HCT116 (cell line): ENCODE data around the gene ZNF284. TPM values are rescaled to one million over a fixed set of nuclear protein-coding genes. Genes with fewer than 3 reads are reported as not detected.

Experiments used
- ATAC-seq: fragments of 200-7000 bp; cut with Tn5 transposase; 2 replicates; pipeline ENCODE4 v1.9.1; 2020; ENCODE audit warnings: mild to moderate bottlenecking, moderate library complexity
- BruUV-seq: library from RNA; stranded (reverse); fragments of 400-500 nt; replicated peaks from 2 replicates; lab custom pipeline; 2021; lab: Mats Ljungman, UMichigan
- CTCF ChIA-PET: fragments of 300-600 bp; sonication (Branson Sonifier 250); formaldehyde crosslinking; loops from one replicate; lab custom pipeline; 2021; ENCODE audit warnings: antibody characterized with exemption; lab: Charles Lee
- POLR2A ChIA-PET: fragments of 300-600, 350-600 bp; sonication (Branson Sonifier 250); formaldehyde crosslinking; loops from one replicate; lab custom pipeline; 2021; ENCODE audit warnings: antibody characterized with exemption; lab: Charles Lee
- RAD21 ChIA-PET, 2 experiments: fragments of 300-600 bp; sonication (Branson Sonifier 250); formaldehyde crosslinking; loops; one replicate each; lab custom pipeline; 2023; ENCODE audit warnings: low total read pairs in 2 of 2; ENCODE audit not compliant: uncharacterized antibody in 2 of 2, unreplicated experiment in 2 of 2, low non-redundant PET in 1 of 2; lab: Charles Lee
- DNase-seq: peaks from one replicate; pipeline ENCODE4 v3.0.0-alpha.2; 2010; ENCODE audit warnings: low read depth, low spot score
- H2AFZ ChIP-seq: fragments of 200-600 bp; shearing (Covaris generic), sonication (generic); 2 replicates; pipeline ENCODE4 v1.6.1; 2017; ENCODE audit warnings: low read depth, mixed run types, mixed read lengths, antibody characterized with exemption, low read length; ENCODE audit not compliant: poor library complexity, severe bottlenecking
- H3K27ac ChIP-seq: 2 replicates; pipeline ENCODE4 v1.5.1; 2012; ENCODE audit warnings: low read depth, low read length
- H3K27me3 ChIP-seq: fragments of 200-600 bp; sonication (generic); 2 replicates; pipeline ENCODE4 v1.6.1; 2016; ENCODE audit warnings: mixed run types, low read length, mixed read lengths; ENCODE audit not compliant: insufficient read depth
- H3K36me3 ChIP-seq, 2 experiments: fragments of 200-500 bp in 1 of 2; fragments of 200-600 bp in 1 of 2; sonication (Bioruptor generic) in 1 of 2; sonication (generic) in 1 of 2; 2 replicates each; pipeline versions ENCODE4 v1.5.1 to v1.6.1; 2014 to 2016; ENCODE audit warnings: low read length in 2 of 2, inconsistent platforms in 1 of 2, mixed read lengths in 1 of 2, mixed run types in 1 of 2; ENCODE audit not compliant: insufficient read depth in 2 of 2, control insufficient read depth in 1 of 2
- H3K4me1 ChIP-seq, 2 experiments: fragments of 200-600 bp in 1 of 2; sonication (generic) in 1 of 2; 2 replicates each; pipeline versions ENCODE4 v1.5.1 to v1.6.1; 2012 to 2017; ENCODE audit warnings: low read length in 2 of 2, inconsistent platforms in 1 of 2, mild to moderate bottlenecking in 1 of 2, mixed read lengths in 1 of 2, mixed run types in 1 of 2, moderate library complexity in 1 of 2; ENCODE audit not compliant: insufficient read depth in 2 of 2, control insufficient read depth in 1 of 2
- H3K4me2 ChIP-seq: fragments of 200-600 bp; sonication (generic); 2 replicates; pipeline ENCODE4 v1.6.1; 2017; ENCODE audit warnings: mixed run types, low read length, mixed read lengths
- H3K4me3 ChIP-seq, 2 experiments: fragments of 200-600 bp in 1 of 2; sonication (generic) in 1 of 2; replicated peaks in 1 of 2; 2 replicates each; pipeline ENCODE4 v1.5.1; 2011 to 2016; ENCODE audit warnings: low read length in 2 of 2, control low read depth in 1 of 2, low read depth in 1 of 2, mild to moderate bottlenecking in 1 of 2, mixed read lengths in 1 of 2, mixed run types in 1 of 2
- H3K79me2 ChIP-seq: fragments of 200-600 bp; sonication (generic); 2 replicates; pipeline ENCODE4 v1.6.1; 2017; ENCODE audit warnings: mild to moderate bottlenecking, mixed run types, low read length, moderate library complexity, mixed read lengths; ENCODE audit not compliant: insufficient read depth
- H3K9ac ChIP-seq: fragments of 200-600 bp; sonication (generic); 2 replicates; pipeline ENCODE4 v1.6.1; 2016; ENCODE audit warnings: low read length, mixed read lengths
- H3K9me2 ChIP-seq: fragments of 200-600 bp; sonication (generic), shearing (Covaris generic); 2 replicates; pipeline ENCODE4 v1.6.1; 2017; ENCODE audit warnings: mixed run types, mild to moderate bottlenecking, moderate library complexity; ENCODE audit not compliant: insufficient read depth
- H3K9me3 ChIP-seq, 2 experiments: fragments of 200-500 bp in 1 of 2; fragments of 200-600 bp in 1 of 2; sonication (Bioruptor generic) in 1 of 2; sonication (generic) in 1 of 2; 2 replicates each; pipeline ENCODE4 v1.6.1; 2014 to 2017; ENCODE audit warnings: low read length in 2 of 2, mixed read lengths in 2 of 2, inconsistent platforms in 1 of 2, low read depth in 1 of 2, mild to moderate bottlenecking in 1 of 2, mixed run types in 1 of 2, moderate library complexity in 1 of 2; ENCODE audit not compliant: control insufficient read depth in 1 of 2, insufficient read depth in 1 of 2
- H4K20me1 ChIP-seq: fragments of 200-600 bp; sonication (generic), shearing (Covaris generic); 2 replicates; pipeline ENCODE4 v1.6.1; 2017; ENCODE audit warnings: mixed run types, mild to moderate bottlenecking, moderate library complexity; ENCODE audit not compliant: insufficient read depth
- CBX3 ChIP-seq: IDR thresholded peaks from 2 replicates; pipeline ENCODE4 v1.6.1; 2012; ENCODE audit warnings: low read depth
- CEBPB ChIP-seq: IDR thresholded peaks from 2 replicates; pipeline ENCODE4 v1.6.1; 2012; ENCODE audit warnings: low read depth
- CTCF ChIP-seq, 3 experiments: fragments of 200-600 bp in 1 of 3; sonication (generic) in 1 of 3; IDR thresholded peaks in 2 of 3; conservative IDR thresholded peaks in 1 of 3; 2 replicates each; pipeline ENCODE4 v1.5.1; 2012 to 2017; ENCODE audit warnings: low read depth in 2 of 3, low read length in 2 of 3, antibody characterized with exemption in 1 of 3, borderline replicate concordance in 1 of 3, control low read depth in 1 of 3, mild to moderate bottlenecking in 1 of 3, mixed read lengths in 1 of 3, mixed run types in 1 of 3, moderate library complexity in 1 of 3; ENCODE audit not compliant: insufficient read depth in 1 of 3
- EGR1 ChIP-seq: IDR thresholded peaks from 2 replicates; pipeline ENCODE4 v1.6.1; 2012; ENCODE audit warnings: low read depth
- EZH2 ChIP-seq: fragments of 200-600 bp; sonication (generic); IDR thresholded peaks from 2 replicates; pipeline ENCODE4 v1.6.1; 2017; ENCODE audit warnings: antibody characterized with exemption, mixed run types
- EZH2phosphoT487 ChIP-seq: fragments of 200-600 bp; IDR thresholded peaks from 2 replicates; pipeline ENCODE4 v1.6.1; 2018; ENCODE audit warnings: antibody characterized with exemption, borderline replicate concordance
- FOSL1 ChIP-seq: IDR thresholded peaks from 2 replicates; pipeline ENCODE4 v1.6.1; 2012; ENCODE audit warnings: low read depth
- JUND ChIP-seq: IDR thresholded peaks from 2 replicates; pipeline ENCODE4 v1.6.1; 2012
- MAX ChIP-seq: IDR thresholded peaks from 2 replicates; pipeline ENCODE4 v1.6.1; 2012
- POLR2A ChIP-seq: IDR thresholded peaks from 2 replicates; pipeline ENCODE4 v1.7.0; 2011; ENCODE audit warnings: borderline replicate concordance; ENCODE audit not compliant: insufficient read depth, insufficient read length; ENCODE audit errors: extremely low read depth
- SIN3A ChIP-seq: IDR thresholded peaks from 2 replicates; pipeline ENCODE4 v1.6.1; 2012; ENCODE audit warnings: low read depth
- SP1 ChIP-seq: IDR thresholded peaks from 2 replicates; pipeline ENCODE4 v1.6.1; 2012; ENCODE audit warnings: low read depth
- TCF7L2 ChIP-seq: IDR thresholded peaks from 2 replicates; pipeline ENCODE4 v1.7.0; 2011; ENCODE audit warnings: borderline replicate concordance, inconsistent platforms; ENCODE audit not compliant: insufficient read depth, insufficient read length; ENCODE audit errors: extremely low read depth
- ZNF274 ChIP-seq: fragments of 200-500 bp; sonication (Bioruptor generic); IDR thresholded peaks from 2 replicates; pipeline ENCODE4 v1.6.1; 2014; ENCODE audit warnings: mild to moderate bottlenecking, low read depth, low read length, inconsistent platforms
- intact Hi-C: fragments of 100-400 bp; cut with micrococcal nuclease; formaldehyde crosslinking; loops from 2 replicates; pipeline ENCODE4 v1.10.0; 2022
- total RNA-seq: library from RNA; stranded (reverse); gene quantifications from one replicate; pipeline ENCODE4 v1.2.1, GENCODE V29; 2021; ENCODE audit not compliant: unreplicated experiment

ZNF284 gene
- total RNA-seq, 1 experiment from 2014 or later: not detected

- TF ChIP-seq CTCF (IDR thresholded peaks at IDR 0.05 in 2 of 3, conservative IDR thresholded peaks at IDR 0.05 in 1 of 3; ENCODE audit: borderline replicate concordance in 1 of 3, insufficient read depth in 1 of 3, low read depth in 2 of 3, low read length in 2 of 3) (no peak), EGR1 (no peak), CEBPB (no peak), POLR2A (peak; percentile 39), SIN3A (0 out of 2 replicates have a peak, but pooled peaks have one; percentile 40), CBX3 (peak; percentile 58; the same call in 1 of the 2 replicates), ZNF274 (no peak), SP1 (no peak), JUND (no peak), EZH2 (no peak), EZH2phosphoT487 (no peak), FOSL1 (no peak)
Measured at GRCh38 chr19:44093931-44094765, 22.2 kb downstream of the ZNF284 start, which contains the start of gene ZNF224 (continued).

DNA sequence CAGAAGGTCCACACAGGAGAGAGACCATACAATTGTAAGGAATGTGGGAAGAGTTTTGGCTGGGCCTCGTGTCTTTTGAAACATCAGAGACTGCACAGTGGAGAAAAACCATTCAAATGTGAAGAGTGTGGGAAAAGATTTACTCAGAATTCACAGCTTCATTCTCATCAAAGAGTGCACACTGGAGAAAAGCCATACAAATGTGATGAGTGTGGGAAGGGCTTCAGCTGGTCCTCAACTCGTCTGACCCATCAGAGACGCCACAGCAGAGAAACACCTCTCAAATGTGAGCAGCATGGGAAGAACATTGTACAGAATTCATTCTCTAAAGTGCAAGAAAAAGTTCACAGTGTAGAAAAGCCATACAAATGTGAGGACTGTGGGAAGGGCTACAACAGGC lies 35.8 kb downstream of the ZNF284 start:
- ChIA-PET POLR2A (no interaction called here), RAD21 (no interaction called here), CTCF (no interaction called here)
- no TSS peak for BruUV-seq
- Histone ChIP-seq H3K36me3 (peaks cover 15 to 31% of the 10 kb centered on the region in 2 experiments), H3K4me3 (no peak overlapping the region), H3K79me2 (no peaks in the 10 kb centered on the region), H4K20me1 (no peaks in the 10 kb centered on the region), H3K9me3 (peaks cover 8 to 12% of the 10 kb centered on the region in 2 experiments; a peak in 3 of 4 replicates), H3K9me2 (no peaks in the 10 kb centered on the region), H3K27ac (no peak overlapping the region), H2AFZ (no peak overlapping the region), H3K27me3 (no peaks in the 10 kb centered on the region), H3K4me1 (peaks cover 0 to 3% of the 10 kb centered on the region in 2 experiments; a peak in 1 of 4 replicates), H3K9ac (no peak overlapping the region), H3K4me2 (no peak overlapping the region)
- intact Hi-C loops: no loop called here
- DNase-seq (no peak), ATAC-seq (no peak)
- TF ChIP-seq CBX3 (no peak), MAX (no peak), CEBPB (no peak), TCF7L2 (no peak)
